Breast epithelium (tissue), 3 donors: ENCODE data around the gene PLA2G7.

ENCODE experiments used
- POLR2A ChIP-seq: fragments of 450-650 bp; IDR thresholded peaks from one replicate; pipeline ENCODE4 v1.6.1; 2016; ENCODE audit warnings: antibody characterized with exemption, mild to moderate bottlenecking, moderate library complexity
- POLR2AphosphoS5 ChIP-seq, 3 donors: sonication (generic); formaldehyde crosslinking; IDR thresholded peaks; one replicate each; pipeline ENCODE4 v1.6.1; 2017; ENCODE audit warnings: antibody characterized with exemption in 3 of 3
- TF ChIP-seq, protein P1 (sequence below), 3 donors: fragments of 450-650 bp; IDR thresholded peaks; one replicate each; pipeline ENCODE4 v1.5.1; 2016 to 2017; ENCODE audit warnings: antibody characterized with exemption in 3 of 3, mild to moderate bottlenecking in 3 of 3, moderate library complexity in 3 of 3

DNA sequence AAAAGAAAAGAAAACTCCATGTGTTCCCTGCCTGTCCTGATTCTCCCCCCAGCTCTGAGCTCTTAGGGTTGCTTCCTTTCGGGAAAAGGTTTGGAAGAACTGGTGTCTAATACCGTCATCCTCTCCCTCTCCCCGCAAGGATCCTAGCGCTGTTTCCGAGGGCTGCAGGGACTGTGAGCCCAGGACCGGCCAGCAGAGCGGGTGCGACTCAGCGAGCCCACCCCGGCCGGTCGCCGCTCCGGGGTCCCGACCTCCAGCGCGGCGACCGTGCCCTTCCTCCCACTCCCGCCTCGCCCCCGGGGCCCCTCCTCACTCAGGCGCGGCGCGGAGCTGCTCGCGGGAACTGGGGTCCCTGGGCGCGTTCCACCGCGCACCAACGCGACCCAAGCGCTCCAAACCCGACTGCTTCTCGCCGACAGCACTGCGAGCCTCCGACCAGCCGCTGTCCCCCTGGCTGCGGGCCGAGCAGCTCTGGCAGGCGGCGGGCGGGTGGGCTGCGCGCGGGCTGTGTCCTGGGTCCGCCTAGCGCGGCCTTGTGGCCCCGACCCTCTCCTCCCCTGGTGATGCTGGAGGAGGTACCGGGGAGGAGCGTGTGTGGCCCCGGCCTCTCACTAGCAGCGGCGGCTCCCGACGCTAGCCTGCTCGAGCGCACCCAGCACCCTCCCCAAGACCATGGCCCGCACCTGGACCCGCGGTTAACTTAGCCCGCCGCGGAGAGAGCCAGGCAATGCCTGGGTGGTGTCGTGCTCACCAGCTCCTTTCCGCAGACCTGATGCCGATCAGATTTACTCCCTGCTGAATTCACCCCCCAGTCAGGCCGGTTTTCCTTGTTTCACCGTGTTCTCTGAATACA lies at the start of gene PLA2G7:
- TF ChIP-seq, protein P1, sequence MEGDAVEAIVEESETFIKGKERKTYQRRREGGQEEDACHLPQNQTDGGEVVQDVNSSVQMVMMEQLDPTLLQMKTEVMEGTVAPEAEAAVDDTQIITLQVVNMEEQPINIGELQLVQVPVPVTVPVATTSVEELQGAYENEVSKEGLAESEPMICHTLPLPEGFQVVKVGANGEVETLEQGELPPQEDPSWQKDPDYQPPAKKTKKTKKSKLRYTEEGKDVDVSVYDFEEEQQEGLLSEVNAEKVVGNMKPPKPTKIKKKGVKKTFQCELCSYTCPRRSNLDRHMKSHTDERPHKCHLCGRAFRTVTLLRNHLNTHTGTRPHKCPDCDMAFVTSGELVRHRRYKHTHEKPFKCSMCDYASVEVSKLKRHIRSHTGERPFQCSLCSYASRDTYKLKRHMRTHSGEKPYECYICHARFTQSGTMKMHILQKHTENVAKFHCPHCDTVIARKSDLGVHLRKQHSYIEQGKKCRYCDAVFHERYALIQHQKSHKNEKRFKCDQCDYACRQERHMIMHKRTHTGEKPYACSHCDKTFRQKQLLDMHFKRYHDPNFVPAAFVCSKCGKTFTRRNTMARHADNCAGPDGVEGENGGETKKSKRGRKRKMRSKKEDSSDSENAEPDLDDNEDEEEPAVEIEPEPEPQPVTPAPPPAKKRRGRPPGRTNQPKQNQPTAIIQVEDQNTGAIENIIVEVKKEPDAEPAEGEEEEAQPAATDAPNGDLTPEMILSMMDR (IDR thresholded peaks at IDR 0.05): no peak
- TF ChIP-seq POLR2AphosphoS5 (IDR thresholded peaks at IDR 0.05) (no peak), POLR2A (no peak)
